Sigmoid colon (tissue), 4 donors: ENCODE data around the gene ZBTB7C.

Experiments
- CTCF ChIP-seq, 4 experiments: fragments of 450-650 bp in 3 of 4; fragments of 200-600 bp in 1 of 4; IDR thresholded peaks; one replicate each; pipeline ENCODE4 v1.5.1; 2016 to 2019; ENCODE audit warnings: antibody characterized with exemption in 4 of 4, mild to moderate bottlenecking in 3 of 4, moderate library complexity in 2 of 4
- EP300 ChIP-seq, 4 donors: sonication (generic); formaldehyde crosslinking; IDR thresholded peaks; one replicate each; pipeline ENCODE4 v1.6.1; 2017; ENCODE audit warnings: antibody characterized with exemption in 4 of 4
- POLR2A ChIP-seq, 2 donors: fragments of 450-650 bp; IDR thresholded peaks; one replicate each; pipeline ENCODE4 v1.6.1; 2016; ENCODE audit warnings: antibody characterized with exemption in 2 of 2, mild to moderate bottlenecking in 2 of 2, moderate library complexity in 2 of 2
- POLR2AphosphoS5 ChIP-seq, 4 donors: sonication (generic); formaldehyde crosslinking; IDR thresholded peaks; one replicate each; pipeline ENCODE4 v1.6.1; 2017; ENCODE audit warnings: antibody characterized with exemption in 4 of 4

- TF ChIP-seq CTCF (IDR thresholded peaks at IDR 0.05) (no peak), POLR2A (IDR thresholded peaks at IDR 0.05) (no peak), POLR2AphosphoS5 (IDR thresholded peaks at IDR 0.05) (no peak), EP300 (IDR thresholded peaks at IDR 0.05) (no peak)
Measured at GRCh38 chr18:48206887-48207286, 202.3 kb downstream of the ZBTB7C start.
